Stimulated activated CD4-positive, alpha-beta T cell treated with anti-CD3 and anti-CD28 coated beads, Interleukin-15, amount 100 ng/mL, for 24 hours (primary cell): ENCODE data around the gene CPNE7.
"Not testable (repeated sequence)": the region's sequence is repeated elsewhere in the genome, so short reads cannot be mapped to it uniquely, and the experiment has no call there.

ENCODE experiments used
- DNase-seq: peaks from one replicate; pipeline ENCODE4 v3.0.0-alpha.2; 2020

The CPNE7 gene

DNA sequence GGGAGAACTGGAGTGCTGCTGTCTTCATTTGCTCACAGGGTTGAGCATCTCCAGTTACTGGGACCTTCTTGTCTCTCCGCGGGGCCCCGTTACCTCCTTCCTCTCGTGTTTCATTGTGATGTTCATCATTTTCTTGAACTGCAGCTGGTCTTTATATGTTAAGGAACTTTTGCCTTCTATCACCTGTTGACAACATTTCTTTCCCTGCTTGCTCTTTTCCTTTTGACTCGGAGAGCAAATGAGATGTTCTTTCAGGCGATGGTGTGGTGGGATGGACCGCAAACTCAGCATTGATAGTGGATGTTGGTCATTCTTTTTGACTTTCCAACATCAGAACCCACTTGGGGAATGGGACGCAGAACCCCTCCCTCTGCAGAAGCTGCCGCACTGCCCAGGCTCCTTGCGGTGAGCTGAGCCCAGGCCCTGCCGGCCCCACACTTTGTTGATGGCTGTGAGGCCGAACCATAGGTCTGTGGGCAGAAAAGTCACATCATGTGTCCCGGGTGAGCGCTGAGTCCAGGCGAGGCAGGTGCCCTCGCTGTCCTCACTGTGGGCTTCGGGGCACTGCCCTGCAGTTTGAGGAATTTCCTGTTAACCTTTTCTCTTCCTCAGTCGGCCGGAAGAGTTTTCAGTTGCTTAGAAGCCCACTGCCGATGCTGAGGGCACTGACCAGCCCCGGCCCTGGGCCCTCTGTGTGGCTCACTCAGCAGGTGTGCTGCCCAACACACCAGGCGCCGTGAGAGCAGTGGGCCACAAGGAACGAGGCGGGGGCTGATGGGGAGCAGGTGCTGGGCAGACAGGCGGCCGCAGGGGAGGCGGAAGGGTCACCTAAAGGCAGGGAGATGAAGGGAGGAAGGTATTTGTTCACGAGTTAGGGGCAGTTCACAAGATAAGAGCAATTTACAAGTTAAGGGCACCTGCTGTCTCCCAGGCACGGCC lies 7.6 kb upstream of the CPNE7 start:
- no peak for DNase-seq

GRCh38 chr16:89569506-89570341 lies 5.8 kb upstream of the CPNE7 start:
- no peak for DNase-seq

DNA sequence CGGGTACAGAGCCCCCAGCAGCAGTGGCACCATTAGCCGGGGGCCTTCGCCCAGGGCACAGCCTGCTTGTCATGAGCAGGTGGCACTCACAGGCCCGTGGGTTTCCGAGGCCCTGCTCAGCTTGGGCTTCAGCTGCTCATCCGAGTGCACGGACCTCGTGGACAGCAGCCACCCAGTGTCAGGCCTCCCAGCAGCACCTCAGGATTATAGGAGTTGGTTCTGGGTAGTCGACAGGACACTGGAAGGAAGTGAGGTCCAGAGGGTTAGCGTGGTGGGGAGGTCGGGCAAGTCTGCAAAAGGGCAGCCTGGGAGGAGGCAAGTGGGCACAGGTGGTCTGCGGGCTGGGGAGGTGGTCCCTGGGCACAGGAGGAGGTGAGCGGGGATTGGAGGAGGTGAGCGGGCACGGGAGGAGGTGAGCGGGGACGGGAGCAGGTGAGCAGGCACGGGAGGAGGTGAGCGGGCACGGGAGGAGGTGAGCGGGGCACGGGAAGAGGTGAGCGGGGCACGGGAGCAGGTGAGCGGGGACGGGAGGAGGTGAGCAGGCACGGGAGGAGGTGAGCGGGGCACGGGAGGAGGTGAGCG lies 5.1 kb upstream of the CPNE7 start:
- DNase-seq: no peak

DNA sequence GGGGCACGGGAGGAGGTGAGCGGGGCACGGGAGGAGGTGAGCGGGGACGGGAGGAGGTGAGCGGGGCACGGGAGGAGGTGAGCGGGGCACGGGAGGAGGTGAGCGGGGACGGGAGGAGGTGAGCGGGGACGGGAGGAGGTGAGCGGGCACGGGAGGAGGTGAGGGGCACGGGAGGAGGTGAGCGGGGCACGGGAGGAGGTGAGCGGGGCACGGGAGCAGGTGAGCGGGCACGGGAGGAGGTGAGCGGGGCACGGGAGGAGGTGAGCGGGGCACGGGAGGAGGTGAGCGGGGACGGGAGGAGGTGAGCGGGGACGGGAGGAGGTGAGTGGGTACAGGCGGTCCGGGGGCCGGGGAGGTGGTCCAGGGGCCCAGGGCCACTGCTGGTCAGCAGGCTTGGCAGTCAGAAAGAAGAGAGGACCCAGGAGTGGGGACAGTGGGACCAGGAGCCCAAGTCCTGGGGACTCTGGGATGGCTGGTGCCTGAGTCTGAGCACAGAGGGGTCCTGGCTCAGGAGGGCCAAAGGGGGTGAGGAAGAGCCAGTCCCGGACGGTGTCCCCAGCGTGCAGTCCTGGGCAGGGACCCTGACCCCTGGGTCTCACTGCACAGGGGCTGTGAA lies 4.5 kb upstream of the CPNE7 start:
- DNase-seq: not testable (repeated sequence)

- no peak for DNase-seq
Measured at GRCh38 chr16:89571636-89572035, 3.9 kb upstream of the CPNE7 start.

DNA sequence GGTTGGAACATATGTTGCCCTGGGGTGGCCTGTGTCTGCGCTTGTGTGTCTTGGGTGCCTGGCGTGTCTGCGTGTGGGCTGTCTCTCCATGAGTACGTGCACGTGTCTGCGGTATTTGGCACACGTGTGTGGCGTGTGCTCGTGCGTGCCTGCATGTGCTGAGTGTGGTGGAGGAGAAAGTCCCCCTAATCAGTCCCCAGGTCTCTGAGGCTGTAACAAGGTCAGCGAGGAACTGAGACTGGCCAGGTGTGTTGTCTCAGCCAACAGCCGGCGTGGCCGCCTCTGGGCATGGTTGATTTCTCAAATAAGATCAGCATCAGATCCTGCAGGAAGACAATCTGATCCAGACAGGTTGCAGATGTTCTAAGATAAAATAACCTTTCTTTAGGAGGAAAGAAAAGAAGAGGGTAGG lies 3.5 kb upstream of the CPNE7 start:
- DNase-seq: no peak

GRCh38 chr16:89572485-89573205 lies 2.9 kb upstream of the CPNE7 start:
- no peak for DNase-seq

- DNase-seq: no peak
Measured at GRCh38 chr16:89573826-89574680, 1.5 kb upstream of the CPNE7 start.

DNA sequence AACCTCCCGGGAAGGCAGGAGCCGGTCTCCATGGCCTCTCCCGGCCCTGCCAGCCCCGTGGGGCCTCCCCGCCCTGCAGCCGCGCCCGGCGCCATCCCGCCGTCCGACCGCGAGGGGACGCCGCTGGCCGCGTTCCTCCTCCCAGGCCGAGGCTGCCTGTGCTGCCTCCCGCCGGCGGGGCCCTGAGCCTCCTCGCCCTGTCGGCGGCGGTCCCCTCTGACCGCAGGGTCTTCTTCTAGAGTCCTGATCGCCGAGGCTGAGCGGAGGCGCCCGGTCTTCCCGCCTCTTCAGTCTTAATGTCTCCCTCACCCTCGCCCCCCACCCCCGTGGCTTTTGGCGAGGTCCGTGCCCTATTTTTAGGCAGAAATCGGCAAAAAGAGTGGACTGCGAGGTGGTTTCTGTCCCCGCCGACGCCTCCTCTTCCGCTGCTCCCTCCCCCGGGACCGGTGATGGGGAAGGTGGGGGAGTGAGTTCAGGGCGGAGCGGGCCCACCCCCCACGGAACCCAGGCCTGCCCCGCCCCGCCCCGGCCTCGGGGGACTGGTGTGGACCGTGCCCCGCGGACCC lies 794 bp upstream of the CPNE7 start:
- DNase-seq: peak; percentile 74

DNA sequence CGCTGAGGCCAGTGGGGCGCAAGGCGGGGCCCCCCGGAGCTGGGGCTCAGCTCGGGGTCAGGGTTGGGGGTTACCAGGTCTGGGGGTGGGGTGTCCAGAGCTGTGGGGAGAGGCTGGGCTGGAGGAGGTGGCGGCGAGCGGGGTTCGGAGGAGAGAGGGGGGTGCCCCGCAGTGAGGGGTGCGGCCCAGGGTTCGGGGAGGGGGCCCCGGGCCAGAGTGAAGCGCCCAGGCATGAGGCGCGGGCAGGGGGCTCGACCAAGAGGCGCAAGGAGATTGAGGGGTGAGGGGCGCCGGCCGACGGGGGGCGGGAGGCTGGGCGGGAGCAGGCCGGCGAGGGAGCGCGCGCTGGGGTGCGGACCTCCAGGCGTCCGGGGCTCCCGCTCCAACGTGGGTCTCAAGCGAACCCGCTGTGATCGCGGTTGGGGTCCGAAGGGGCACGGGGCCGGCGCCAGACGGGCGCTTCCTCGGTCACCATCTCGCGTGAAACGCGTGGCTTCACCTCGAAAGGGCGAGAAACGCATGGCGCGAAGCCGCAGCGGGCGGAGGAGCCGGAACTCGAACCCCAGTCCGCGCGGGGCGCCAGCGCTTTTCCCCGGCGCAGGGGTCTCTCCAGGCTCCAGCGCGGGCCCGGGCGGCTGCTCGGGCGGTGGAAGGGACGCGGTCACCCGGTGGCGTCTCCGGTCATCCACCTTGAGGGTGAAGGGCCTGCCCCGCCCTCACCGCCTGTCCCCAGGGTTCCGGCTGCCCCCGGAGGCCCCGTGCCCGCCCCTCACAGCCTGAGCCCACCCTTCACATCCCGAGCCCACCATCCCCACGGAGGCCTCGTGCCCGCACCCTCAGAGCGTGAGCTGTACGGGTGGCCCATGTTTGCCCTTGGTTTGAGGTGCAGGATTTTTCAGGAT lies 846 bp downstream of the CPNE7 start:
- no peak for DNase-seq

DNA sequence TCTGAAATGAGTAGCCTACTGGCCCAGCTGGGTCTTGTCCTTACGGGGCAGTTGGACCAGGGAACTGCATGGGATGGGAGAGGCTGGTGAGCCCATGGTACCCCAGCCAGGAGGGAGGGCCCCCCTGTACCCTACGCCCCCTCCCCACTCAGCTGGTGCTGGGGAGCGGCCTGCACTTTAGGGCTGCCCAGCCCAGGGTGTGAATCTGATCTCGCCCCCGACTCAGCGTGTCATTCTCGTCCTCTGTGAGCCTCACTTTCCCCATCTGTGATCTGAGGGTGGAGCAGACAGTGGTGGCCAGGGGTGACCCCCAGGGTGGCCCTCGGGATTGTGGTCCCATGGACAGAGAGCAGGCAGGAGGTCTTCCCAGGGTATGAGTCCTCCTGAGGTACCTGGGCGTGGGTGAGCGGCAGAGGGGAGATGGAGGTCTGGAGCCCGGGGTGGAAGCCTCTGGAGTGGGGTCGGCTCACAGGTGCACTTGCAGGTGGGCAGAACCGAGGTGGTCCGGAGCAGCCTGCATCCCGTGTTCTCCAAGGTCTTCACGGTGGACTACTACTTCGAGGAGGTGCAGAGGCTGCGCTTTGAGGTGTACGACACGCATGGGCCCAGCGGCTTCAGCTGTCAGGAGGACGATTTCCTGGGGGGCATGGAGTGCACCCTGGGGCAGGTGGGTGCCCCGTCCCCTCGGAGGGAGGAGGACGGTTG lies 1.6 kb downstream of the CPNE7 start:
- DNase-seq: no peak

- DNase-seq: no peak
Measured at GRCh38 chr16:89579351-89579750, 3.8 kb downstream of the CPNE7 start.

- no peak for DNase-seq
Measured at GRCh38 chr16:89581045-89581695, 5.6 kb downstream of the CPNE7 start.

GRCh38 chr16:89581861-89582563 lies 6.5 kb downstream of the CPNE7 start:
- no peak for DNase-seq

GRCh38 chr16:89582614-89583196 lies 7.1 kb downstream of the CPNE7 start:
- no peak for DNase-seq

GRCh38 chr16:89583197-89583894 lies 7.8 kb downstream of the CPNE7 start:
- no peak for DNase-seq
